Measurements from ENCODE around the gene SLC22A23.

The SLC22A23 gene

DNA sequence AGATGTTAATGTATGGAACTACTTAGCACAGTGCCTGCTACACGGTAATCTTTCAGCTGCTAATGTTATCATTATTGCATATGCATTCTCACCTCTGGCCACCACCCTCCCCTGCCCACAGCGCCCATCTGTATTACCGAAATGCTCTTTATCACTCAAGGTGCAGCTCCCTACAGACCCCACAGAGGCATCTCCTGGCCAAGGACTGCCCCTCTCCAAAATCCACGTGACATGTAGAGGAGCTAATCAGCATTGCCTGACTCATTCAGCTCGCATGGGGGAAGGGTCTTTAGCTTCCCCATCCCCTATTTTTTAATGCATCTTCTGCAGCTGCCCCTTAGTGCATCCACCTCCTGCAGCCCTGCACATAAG is 41.8 kb downstream of the SLC22A23 start:
- Histone ChIP-seq H3K4me1 (ENCODE audit: control insufficient read depth, low read depth, low read length) (peaks cover 55% of the 10 kb centered on the region), H3K9ac (ENCODE audit: low read length) (no peak overlapping the region), H3K27ac (ENCODE audit: low read length) (no peak overlapping the region), H3K4me3 (ENCODE audit: low read length) (no peak overlapping the region), H3K36me3 (ENCODE audit: control insufficient read depth, low read depth, low read length) (peaks cover 4% of the 10 kb centered on the region), H3K9me3 (ENCODE audit: control insufficient read depth, low read depth, low read length) (no peaks in the 10 kb centered on the region), H3K27me3 (ENCODE audit: control insufficient read depth, insufficient read depth, low read length) (no peaks in the 10 kb centered on the region)

DNA sequence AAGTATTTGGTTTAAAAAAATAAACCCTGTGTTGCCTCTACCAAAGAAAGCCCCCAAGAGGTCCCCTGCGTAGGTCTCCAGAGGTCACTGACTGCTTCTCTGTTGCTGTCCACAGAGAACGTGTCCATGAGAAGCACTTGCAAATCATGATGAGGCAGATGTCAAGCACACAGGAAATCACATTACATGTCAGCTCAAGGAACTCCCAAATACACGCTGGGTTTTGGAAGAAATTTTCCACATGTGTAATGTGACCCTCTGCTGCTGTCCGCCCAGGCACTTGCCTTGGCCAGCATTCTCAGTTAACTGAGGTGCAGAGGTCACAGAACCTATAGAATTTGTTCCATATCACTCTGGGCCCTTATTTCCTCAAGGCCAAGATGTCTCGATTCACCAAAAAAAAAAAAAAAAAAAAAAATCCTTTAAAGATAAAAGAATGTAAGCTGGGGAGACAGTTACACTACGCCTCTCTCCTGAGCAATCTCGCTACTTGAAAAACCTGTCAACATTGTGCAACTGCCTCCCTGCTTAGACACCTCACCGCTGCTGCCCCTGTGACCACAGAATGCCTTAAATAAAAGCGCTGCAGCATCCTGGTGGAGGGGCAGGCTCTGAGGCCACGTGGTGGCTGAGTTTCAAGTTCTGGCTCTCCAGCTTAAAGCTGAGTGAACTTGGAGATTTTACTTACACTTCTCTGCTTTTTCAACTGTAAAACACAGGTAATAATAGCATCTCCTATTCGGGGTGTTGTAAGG is 42.3 kb downstream of the SLC22A23 start:
- Histone ChIP-seq H3K36me3 (ENCODE audit: control insufficient read depth, low read depth, low read length) (peaks cover 4% of the 10 kb centered on the region), H3K27me3 (ENCODE audit: control insufficient read depth, insufficient read depth, low read length) (no peaks in the 10 kb centered on the region), H3K4me1 (ENCODE audit: control insufficient read depth, low read depth, low read length) (peaks cover 54% of the 10 kb centered on the region), H3K4me3 (ENCODE audit: low read length) (no peak overlapping the region), H3K27ac (ENCODE audit: low read length) (no peak overlapping the region), H3K9ac (ENCODE audit: low read length) (no peak overlapping the region), H3K9me3 (ENCODE audit: control insufficient read depth, low read depth, low read length) (no peaks in the 10 kb centered on the region)

DNA sequence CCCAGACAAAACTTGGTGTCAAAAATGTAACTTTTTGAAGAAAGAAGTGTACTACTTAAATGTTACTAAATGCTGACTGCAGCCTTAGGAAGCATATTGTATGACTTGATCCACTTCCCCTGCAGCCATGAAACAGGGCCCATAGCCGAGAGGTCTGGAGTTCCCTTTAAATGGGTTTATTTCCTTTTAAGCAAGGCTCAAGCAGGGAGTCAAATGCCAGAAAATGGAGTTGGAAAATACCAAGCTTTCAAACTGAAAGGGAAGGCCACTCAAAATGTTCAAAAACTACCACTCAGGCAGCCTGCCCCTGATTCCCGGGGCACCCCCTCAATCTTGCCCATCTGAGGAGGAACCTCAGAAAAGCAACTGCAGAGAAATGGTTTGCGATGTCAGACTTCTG is 43.3 kb downstream of the SLC22A23 start:
- no peak overlapping the region for H3K9ac ChIP-seq (ENCODE audit: low read length)
- no peaks in the 10 kb centered on the region for H3K9me3 ChIP-seq (ENCODE audit: control insufficient read depth, low read depth, low read length)
- no peaks in the 10 kb centered on the region for H3K27me3 ChIP-seq (ENCODE audit: control insufficient read depth, insufficient read depth, low read length)
- no peak overlapping the region for H3K27ac ChIP-seq (ENCODE audit: low read length)
- H3K4me1 ChIP-seq (ENCODE audit: control insufficient read depth, low read depth, low read length) = peaks cover 60% of the 10 kb centered on the region
- peaks cover 4% of the 10 kb centered on the region for H3K36me3 ChIP-seq (ENCODE audit: control insufficient read depth, low read depth, low read length)
- H3K4me3 ChIP-seq (ENCODE audit: low read length) = no peak overlapping the region

DNA sequence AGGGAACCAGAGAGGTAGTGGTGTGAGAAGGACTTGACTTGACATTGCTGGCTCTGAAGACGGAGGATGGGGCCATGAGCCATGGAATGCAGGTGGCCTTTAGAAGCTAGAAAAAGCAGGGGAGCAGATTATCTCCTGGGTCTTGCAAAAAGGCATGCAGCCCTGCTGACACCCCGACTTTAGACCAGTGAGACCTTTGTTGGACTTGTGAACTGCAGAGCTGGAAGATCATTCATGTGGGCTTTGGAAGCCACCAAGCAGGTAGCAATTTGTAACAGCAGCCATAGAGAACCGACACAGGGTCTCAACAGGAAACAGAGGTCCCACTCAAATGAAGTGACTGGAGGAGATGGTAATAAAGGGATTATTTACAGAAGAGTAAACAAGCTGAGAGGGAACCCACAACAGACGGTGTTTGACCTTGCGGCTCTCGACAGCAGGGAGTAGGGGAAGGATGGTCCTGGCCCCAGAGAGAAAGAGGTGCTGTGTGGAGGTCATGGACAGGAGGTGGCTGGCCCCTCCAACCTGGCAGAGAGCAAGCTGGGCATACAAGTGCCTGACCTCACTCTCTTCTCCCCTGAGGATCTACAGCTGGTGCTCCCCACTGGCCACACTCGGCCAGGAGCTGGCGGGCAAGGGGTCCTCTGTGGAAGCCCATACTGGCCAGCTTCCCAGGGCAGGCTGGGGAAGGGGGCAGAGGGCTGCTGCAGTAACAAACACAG is 43.9 kb downstream of the SLC22A23 start:
- Histone ChIP-seq H3K36me3 (ENCODE audit: control insufficient read depth, low read depth, low read length) (peaks cover 4% of the 10 kb centered on the region), H3K9ac (ENCODE audit: low read length) (no peak overlapping the region), H3K27me3 (ENCODE audit: control insufficient read depth, insufficient read depth, low read length) (no peaks in the 10 kb centered on the region), H3K4me3 (ENCODE audit: low read length) (no peak overlapping the region), H3K4me1 (ENCODE audit: control insufficient read depth, low read depth, low read length) (peaks cover 57% of the 10 kb centered on the region), H3K9me3 (ENCODE audit: control insufficient read depth, low read depth, low read length) (no peaks in the 10 kb centered on the region), H3K27ac (ENCODE audit: low read length) (no peak overlapping the region)

DNA sequence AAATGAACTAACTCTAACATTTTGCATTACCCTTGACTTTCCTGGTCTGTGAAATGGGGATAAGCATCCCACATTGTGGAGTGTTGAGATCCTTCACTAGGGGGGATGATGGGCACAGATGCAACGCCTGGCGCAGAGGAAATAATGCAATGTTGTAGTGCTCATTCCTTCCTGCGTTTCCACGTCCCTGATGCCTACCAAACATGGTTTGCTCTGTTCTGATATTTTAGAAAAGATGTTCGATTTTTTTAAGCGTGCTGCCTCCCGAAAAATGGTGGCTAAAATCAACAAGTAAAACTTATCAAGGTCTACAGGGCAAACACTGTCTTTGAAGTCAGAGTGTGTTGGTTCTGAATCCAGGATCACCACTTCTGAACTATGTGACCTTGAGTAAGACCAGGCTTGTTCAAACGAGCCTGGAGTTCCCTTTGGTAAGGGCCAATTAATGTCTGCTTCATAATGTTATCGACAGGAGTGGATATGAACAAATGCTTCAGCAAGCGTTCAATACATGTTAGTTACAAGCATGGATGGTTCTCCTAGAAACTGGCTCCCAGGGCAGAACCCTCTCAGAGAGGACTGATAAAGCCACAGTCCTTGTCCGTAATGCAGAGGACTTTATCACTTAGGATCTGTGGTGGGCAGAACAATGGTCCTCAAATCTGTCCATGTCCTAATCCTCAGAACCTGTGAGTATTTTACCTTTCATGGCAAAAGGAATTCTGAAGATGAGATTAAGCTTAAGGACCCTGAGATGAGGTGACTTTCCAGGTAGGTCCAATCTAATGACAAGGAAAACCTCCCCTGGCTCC is 44.7 kb downstream of the SLC22A23 start:
- Histone ChIP-seq H3K27ac (ENCODE audit: low read length) (no peak overlapping the region), H3K4me1 (ENCODE audit: control insufficient read depth, low read depth, low read length) (peaks cover 49% of the 10 kb centered on the region), H3K9me3 (ENCODE audit: control insufficient read depth, low read depth, low read length) (no peaks in the 10 kb centered on the region), H3K27me3 (ENCODE audit: control insufficient read depth, insufficient read depth, low read length) (no peaks in the 10 kb centered on the region), H3K36me3 (ENCODE audit: control insufficient read depth, low read depth, low read length) (peaks cover 4% of the 10 kb centered on the region), H3K9ac (ENCODE audit: low read length) (no peak overlapping the region), H3K4me3 (ENCODE audit: low read length) (no peak overlapping the region)

DNA sequence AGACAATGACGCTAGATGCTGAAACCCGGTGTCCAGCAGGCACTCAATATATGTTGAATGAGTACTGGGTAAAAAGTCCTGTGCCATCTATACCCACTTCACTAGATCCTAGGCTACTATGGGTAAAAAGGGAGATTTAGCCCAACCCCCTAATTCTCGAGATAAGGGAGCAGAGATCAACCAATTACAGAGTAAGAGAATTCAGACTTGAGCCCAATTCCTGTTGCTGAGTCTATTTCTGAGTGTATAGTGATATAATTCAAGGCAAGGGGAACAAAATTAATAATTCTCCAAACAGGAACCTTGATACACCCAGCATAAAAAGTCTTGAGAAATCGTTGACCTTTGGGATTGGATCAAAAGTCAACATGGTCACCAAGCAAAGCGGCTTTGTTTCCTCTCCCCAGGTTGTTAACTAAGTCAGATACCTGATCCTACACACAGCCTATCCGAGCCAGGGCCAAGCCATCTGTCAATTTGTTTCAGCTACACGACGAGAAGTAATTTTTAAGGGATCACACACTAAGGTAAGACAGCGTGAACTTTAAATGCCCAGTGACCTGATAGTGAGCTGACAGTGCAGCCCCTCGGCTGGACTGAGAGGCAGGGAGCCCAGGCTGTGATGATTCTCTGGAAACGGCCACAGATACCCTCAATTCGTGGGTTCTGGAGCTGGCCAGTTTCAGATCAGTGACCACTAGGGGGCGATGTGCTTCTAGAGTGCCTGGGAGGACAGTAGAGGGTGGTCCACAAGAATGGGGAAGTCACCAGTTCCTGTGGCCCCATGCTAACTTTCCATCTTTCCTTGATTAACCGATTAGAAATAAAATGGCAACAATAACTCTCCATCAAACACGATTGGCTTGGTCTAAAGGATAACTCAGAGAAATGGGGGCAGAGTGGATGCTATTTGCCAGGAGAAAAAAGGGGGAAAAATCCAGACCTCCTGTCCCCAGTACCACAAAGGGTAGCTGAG is 46.2 kb downstream of the SLC22A23 start:
- Histone ChIP-seq H3K4me1 (ENCODE audit: control insufficient read depth, low read depth, low read length) (peaks cover 42% of the 10 kb centered on the region), H3K27ac (ENCODE audit: low read length) (no peak overlapping the region), H3K9ac (ENCODE audit: low read length) (no peak overlapping the region), H3K4me3 (ENCODE audit: low read length) (no peak overlapping the region), H3K27me3 (ENCODE audit: control insufficient read depth, insufficient read depth, low read length) (no peaks in the 10 kb centered on the region), H3K9me3 (ENCODE audit: control insufficient read depth, low read depth, low read length) (no peaks in the 10 kb centered on the region), H3K36me3 (ENCODE audit: control insufficient read depth, low read depth, low read length) (peaks cover 4% of the 10 kb centered on the region)

DNA sequence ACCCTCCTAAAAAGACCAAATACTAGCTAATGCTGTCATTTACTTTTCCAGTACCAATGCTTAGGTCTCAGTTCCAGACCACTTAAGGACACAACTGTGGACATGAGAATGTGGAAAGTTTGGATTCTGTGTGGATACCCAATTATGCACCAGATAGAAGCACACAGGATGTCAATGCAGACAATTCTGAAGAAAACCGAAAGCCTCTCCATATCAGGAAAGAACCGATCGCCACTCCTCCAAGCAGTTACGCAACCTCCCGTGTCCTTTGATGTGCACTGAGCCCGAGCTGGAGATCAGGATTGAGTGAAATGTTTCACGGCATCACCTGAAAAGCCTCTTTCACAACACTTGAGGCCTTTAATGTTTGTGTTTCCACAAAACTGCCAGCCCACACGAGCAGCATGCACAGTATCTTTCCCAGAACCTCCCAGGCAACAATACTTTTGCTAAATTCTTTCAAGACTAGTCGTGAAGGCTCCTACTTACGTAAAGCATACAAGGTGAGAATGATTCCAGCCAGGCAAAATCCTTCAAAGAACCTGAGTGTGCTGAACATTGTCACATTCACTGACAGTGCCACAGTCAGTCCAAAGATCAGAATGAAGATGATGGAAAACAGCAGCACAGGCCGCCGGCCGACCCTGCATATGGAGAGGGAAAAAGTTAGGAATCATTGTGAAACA is 47.0 kb downstream of the SLC22A23 start:
- Histone ChIP-seq H3K4me1 (ENCODE audit: control insufficient read depth, low read depth, low read length) (peaks cover 35% of the 10 kb centered on the region), H3K4me3 (ENCODE audit: low read length) (no peak overlapping the region), H3K27ac (ENCODE audit: low read length) (no peak overlapping the region), H3K9me3 (ENCODE audit: control insufficient read depth, low read depth, low read length) (no peaks in the 10 kb centered on the region), H3K27me3 (ENCODE audit: control insufficient read depth, insufficient read depth, low read length) (no peaks in the 10 kb centered on the region), H3K9ac (ENCODE audit: low read length) (no peak overlapping the region), H3K36me3 (ENCODE audit: control insufficient read depth, low read depth, low read length) (peaks cover 4% of the 10 kb centered on the region)

DNA sequence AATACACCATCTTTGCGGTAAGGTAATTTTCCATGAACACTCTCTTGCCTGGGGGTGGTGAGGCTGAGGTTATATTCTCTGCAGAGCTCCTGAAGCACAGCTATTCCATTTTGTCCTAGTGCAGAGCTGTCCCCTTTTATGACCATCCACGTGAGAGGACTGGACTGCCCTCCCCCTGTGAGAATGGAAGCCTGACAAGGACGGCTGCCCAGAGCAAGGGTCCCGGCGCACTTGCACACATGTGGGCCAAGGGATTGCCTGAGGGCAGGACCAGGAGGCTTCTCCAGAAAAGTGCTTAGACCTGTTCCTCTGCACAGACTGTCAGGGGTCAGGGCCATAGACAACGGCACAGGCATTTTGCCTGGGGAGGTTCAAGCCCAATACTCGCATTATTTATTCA is 48.2 kb downstream of the SLC22A23 start:
- H3K36me3 ChIP-seq (ENCODE audit: control insufficient read depth, low read depth, low read length) = peaks cover 4% of the 10 kb centered on the region
- H3K9ac ChIP-seq (ENCODE audit: low read length) = no peak overlapping the region
- H3K27ac ChIP-seq (ENCODE audit: low read length) = no peak overlapping the region
- H3K9me3 ChIP-seq (ENCODE audit: control insufficient read depth, low read depth, low read length) = no peaks in the 10 kb centered on the region
- peaks cover 32% of the 10 kb centered on the region for H3K4me1 ChIP-seq (ENCODE audit: control insufficient read depth, low read depth, low read length)
- no peaks in the 10 kb centered on the region for H3K27me3 ChIP-seq (ENCODE audit: control insufficient read depth, insufficient read depth, low read length)
- H3K4me3 ChIP-seq (ENCODE audit: low read length) = no peak overlapping the region

DNA sequence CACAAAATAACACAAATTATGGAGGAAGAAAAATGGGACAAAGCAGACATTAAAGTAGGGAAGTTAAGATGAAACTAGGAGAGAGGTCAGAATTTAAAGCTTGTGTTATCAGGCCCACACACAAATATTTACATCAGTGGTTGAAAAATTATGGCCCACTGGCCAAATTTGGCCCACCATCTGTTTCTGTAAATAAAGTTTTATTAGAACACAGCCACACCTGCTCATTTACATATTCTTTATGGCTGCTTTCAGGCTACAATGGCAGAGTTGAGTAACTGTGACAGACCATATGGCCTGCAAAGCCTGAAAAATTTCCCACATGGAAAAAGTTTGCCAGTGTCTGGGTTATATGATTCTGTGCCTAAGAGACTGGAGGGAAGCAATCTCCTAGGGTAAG is 49.0 kb downstream of the SLC22A23 start:
- Histone ChIP-seq H3K27me3 (ENCODE audit: control insufficient read depth, insufficient read depth, low read length) (no peaks in the 10 kb centered on the region), H3K27ac (ENCODE audit: low read length) (no peak overlapping the region), H3K4me3 (ENCODE audit: low read length) (no peak overlapping the region), H3K9me3 (ENCODE audit: control insufficient read depth, low read depth, low read length) (no peaks in the 10 kb centered on the region), H3K4me1 (ENCODE audit: control insufficient read depth, low read depth, low read length) (peaks cover 40% of the 10 kb centered on the region), H3K36me3 (ENCODE audit: control insufficient read depth, low read depth, low read length) (peaks cover 4% of the 10 kb centered on the region), H3K9ac (ENCODE audit: low read length) (no peak overlapping the region)

DNA sequence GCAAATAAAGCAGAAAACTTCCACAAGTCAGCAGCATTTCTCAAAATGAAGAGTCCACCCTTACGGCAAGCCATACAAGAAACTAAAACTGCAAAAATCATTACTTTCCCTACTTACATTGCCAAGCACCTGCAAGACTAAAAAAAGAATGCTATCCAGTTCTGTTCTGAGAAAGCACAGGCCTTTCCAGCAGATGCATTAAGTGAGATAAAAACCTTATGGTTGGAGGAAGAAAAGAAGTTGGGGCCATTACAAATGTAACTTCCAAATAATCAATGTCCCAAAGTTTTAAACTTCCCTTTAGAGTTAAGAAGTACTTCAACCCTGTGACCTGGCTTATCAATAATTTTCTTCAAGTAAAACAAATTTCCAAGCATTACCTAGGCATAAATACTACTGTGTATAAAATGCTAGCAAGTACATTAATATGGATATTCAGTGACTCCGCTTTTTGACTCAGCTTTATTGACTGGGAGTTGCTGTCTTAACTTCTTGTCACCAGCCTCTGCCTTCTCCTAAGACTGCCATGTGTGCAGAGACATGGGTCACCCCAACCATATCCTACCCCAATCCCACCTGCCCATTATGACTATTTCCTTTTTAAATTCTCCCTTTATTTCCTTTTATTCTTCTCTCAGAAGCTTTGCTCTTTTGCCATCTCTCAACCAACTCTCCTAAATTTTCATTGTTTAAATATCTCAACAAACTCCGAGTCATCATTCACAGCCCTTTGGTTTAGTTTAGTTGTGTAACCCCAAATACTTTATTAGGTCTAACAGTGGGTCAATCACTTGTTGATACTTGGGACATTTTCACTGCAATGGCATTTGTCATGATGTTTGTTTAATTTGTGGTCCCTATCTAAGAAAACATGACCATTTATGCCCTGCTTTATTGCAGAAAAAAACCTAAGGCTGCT is 49.7 kb downstream of the SLC22A23 start:
- no peak overlapping the region for H3K4me3 ChIP-seq (ENCODE audit: low read length)
- H3K27ac ChIP-seq (ENCODE audit: low read length) = no peak overlapping the region
- H3K4me1 ChIP-seq (ENCODE audit: control insufficient read depth, low read depth, low read length) = peaks cover 42% of the 10 kb centered on the region
- no peaks in the 10 kb centered on the region for H3K9me3 ChIP-seq (ENCODE audit: control insufficient read depth, low read depth, low read length)
- H3K9ac ChIP-seq (ENCODE audit: low read length) = no peak overlapping the region
- no peaks in the 10 kb centered on the region for H3K27me3 ChIP-seq (ENCODE audit: control insufficient read depth, insufficient read depth, low read length)
- peaks cover under 1% of the 10 kb centered on the region for H3K36me3 ChIP-seq (ENCODE audit: control insufficient read depth, low read depth, low read length)

Data from iPS-18a (cell line).